ENCODE data around the gene MSX2.

Gene MSX2

DNA sequence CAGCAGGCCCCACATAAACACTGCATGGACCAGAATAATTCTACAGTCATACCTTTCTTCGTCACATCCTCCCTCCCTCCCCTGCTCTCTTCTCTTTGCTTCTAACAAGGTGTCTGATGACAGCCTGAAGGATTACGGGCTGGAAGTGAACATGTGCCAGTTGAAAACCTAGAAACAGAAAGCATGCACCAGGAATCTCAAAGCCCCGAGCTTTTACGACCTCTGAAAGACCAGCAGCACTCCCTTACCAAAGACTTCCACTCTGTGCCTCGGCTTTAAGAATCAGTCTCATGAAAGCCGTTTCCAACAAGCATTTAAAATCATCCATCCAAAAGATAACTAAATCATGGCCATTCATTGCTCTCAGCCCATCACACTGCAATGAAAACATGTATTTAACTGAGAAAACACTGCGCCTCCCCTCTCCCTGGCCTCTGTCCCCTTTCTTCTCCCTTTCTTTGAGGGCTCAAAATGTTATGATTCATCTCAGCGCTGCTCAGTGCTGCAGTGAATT lies 21.3 kb downstream of the MSX2 start:
- Histone ChIP-seq H3K27ac (no peak overlapping the region), H3K27me3 (ENCODE audit: control insufficient read depth, insufficient read depth, low read length) (no peaks in the 10 kb centered on the region), H2AFZ (no peak overlapping the region), H3K9me3 (ENCODE audit: control insufficient read depth, low read length) (no peaks in the 10 kb centered on the region), H3K79me2 (no peaks in the 10 kb centered on the region), H3K4me1 (no peaks in the 10 kb centered on the region), H3K36me3 (ENCODE audit: control insufficient read depth, insufficient read depth, low read length) (no peaks in the 10 kb centered on the region), H3K9ac (no peak overlapping the region), H3K4me2 (ENCODE audit: low read length) (no peak overlapping the region), H3K4me3 (ENCODE audit: low read depth, low read length) (no peak overlapping the region)
- TF ChIP-seq, protein P1, sequence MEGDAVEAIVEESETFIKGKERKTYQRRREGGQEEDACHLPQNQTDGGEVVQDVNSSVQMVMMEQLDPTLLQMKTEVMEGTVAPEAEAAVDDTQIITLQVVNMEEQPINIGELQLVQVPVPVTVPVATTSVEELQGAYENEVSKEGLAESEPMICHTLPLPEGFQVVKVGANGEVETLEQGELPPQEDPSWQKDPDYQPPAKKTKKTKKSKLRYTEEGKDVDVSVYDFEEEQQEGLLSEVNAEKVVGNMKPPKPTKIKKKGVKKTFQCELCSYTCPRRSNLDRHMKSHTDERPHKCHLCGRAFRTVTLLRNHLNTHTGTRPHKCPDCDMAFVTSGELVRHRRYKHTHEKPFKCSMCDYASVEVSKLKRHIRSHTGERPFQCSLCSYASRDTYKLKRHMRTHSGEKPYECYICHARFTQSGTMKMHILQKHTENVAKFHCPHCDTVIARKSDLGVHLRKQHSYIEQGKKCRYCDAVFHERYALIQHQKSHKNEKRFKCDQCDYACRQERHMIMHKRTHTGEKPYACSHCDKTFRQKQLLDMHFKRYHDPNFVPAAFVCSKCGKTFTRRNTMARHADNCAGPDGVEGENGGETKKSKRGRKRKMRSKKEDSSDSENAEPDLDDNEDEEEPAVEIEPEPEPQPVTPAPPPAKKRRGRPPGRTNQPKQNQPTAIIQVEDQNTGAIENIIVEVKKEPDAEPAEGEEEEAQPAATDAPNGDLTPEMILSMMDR (IDR thresholded peaks at IDR 0.05): no peak

DNA sequence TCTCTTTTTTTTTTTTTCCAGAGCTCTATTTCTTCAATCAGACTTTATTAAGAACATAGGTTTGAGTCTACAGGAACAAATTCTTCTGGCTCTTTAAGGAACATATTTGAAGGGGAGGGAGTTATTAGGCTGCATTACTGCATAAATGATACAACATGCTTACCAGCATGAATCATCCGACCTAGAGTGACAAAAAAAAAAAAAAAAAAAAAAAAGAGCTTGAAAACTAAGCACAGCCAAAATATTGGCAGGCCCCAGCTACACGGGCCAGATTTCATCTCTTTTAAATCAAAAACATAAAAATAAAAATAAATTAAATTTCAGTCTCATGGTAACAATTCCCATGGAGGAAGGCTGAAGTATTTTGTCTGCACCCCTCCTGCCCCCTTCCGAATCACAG lies 26.3 kb downstream of the MSX2 start:
- H3K4me1 ChIP-seq: peaks cover 2% of the 10 kb centered on the region
- TF ChIP-seq, protein P1 (IDR thresholded peaks at IDR 0.05): no peak
- peak overlapping the region; percentile 53 for H3K4me3 ChIP-seq (ENCODE audit: low read depth, low read length)
- no peaks in the 10 kb centered on the region for H3K36me3 ChIP-seq (ENCODE audit: control insufficient read depth, insufficient read depth, low read length)
- H3K27me3 ChIP-seq (ENCODE audit: control insufficient read depth, insufficient read depth, low read length): no peaks in the 10 kb centered on the region
- peak overlapping the region; percentile 70 for H3K9ac ChIP-seq
- no peaks in the 10 kb centered on the region for H3K79me2 ChIP-seq
- H3K4me2 ChIP-seq (ENCODE audit: low read length): peak overlapping the region; percentile 87
- H2AFZ ChIP-seq: peak overlapping the region; percentile 98
- no peaks in the 10 kb centered on the region for H3K9me3 ChIP-seq (ENCODE audit: control insufficient read depth, low read length)
- peak overlapping the region; percentile 86 for H3K27ac ChIP-seq

DNA sequence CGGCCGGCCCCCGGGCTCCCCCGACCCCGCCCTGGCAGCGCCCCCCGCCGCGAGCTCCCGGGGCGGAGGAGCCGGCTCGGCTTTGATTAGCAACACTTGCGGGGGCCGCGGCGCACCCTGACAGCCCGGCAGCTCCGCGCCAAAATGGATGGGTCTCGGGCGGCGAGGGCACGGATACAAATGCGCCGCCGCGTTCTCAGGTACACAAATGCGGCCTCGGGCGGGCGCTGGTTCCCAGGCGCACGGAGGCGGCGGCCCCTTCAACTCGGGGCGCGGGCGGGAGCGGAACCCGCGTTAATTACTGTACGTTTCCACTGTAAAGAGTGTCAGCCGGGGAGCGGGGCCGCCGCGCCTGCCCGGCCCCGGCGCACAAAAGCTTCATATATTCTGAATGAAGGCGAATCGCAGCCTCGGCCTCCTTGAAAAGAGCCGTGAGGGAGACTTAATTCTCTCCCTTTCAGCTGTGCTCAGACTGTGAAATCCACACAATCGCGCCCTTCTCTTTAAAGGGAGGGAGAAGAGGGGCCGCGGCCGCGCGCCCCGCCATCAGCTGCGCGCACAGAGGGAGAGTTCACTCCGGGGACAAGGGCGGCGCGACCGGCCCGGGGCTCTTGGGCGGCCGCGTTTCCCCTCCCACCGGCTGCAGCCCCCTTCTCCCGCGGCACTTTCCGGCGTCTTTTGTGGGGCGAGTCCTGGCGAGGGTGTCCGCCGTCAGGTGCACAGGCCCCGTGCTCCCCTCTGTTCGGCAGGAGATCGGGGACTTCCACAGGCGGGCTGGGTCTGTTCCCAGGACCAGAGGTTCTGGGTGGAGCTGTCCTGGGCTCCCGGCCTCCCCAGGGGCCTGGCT lies 27.0 kb downstream of the MSX2 start:
- H3K27ac ChIP-seq: peak overlapping the region; percentile 86
- peak overlapping the region; percentile 53 for H3K4me3 ChIP-seq (ENCODE audit: low read depth, low read length)
- H3K9me3 ChIP-seq (ENCODE audit: control insufficient read depth, low read length): no peaks in the 10 kb centered on the region
- H3K4me1 ChIP-seq: peaks cover 2% of the 10 kb centered on the region
- peak overlapping the region; percentile 87 for H3K4me2 ChIP-seq (ENCODE audit: low read length)
- H3K9ac ChIP-seq: peak overlapping the region; percentile 70
- H3K79me2 ChIP-seq: no peaks in the 10 kb centered on the region
- H2AFZ ChIP-seq: peak overlapping the region; percentile 98
- TF ChIP-seq, protein P1 (IDR thresholded peaks at IDR 0.05): no peak
- H3K27me3 ChIP-seq (ENCODE audit: control insufficient read depth, insufficient read depth, low read length): no peaks in the 10 kb centered on the region
- H3K36me3 ChIP-seq (ENCODE audit: control insufficient read depth, insufficient read depth, low read length): no peaks in the 10 kb centered on the region

DNA sequence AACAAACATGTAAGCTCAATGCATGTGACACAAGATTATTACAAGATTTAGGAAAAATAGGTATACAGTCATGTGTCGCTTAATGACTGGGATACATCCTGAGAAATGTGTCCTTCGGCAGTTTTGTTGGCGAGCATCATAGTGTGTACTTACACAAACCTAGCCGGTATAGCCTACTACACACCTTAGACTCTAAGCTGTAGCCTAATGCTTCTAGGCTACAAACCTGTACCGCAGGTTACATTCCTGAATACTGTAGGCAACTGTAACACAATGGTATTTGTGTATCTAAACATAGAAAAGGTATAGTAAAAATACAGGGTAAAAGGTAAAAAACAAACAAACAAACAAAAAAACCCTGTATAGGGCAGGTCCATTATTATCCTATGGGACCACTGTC lies 27.7 kb downstream of the MSX2 start:
- Histone ChIP-seq H3K4me3 (ENCODE audit: low read depth, low read length) (no peak overlapping the region), H3K9ac (no peak overlapping the region), H3K27me3 (ENCODE audit: control insufficient read depth, insufficient read depth, low read length) (no peaks in the 10 kb centered on the region), H3K4me2 (ENCODE audit: low read length) (peak overlapping the region; percentile 87), H3K9me3 (ENCODE audit: control insufficient read depth, low read length) (no peaks in the 10 kb centered on the region), H3K27ac (peak overlapping the region; percentile 86), H3K79me2 (no peaks in the 10 kb centered on the region), H3K4me1 (peaks cover 2% of the 10 kb centered on the region), H3K36me3 (ENCODE audit: control insufficient read depth, insufficient read depth, low read length) (no peaks in the 10 kb centered on the region), H2AFZ (peak overlapping the region; percentile 98)
- TF ChIP-seq, protein P1 (IDR thresholded peaks at IDR 0.05): no peak

All from parathyroid adenoma (tissue), 2 donors.